Right renal pelvis (tissue), 4 donors: ENCODE measurements around the gene ACBD3. TPM values are rescaled to one million over a fixed set of nuclear protein-coding genes. Genes with fewer than 3 reads are reported as not detected.

Source experiments
- polyA plus RNA-seq, 4 donors: library from polyadenylated mRNA; unstranded; fragments of 120-200 nt; gene quantifications; one replicate each; pipeline ENCODE4 v1.2.1, GENCODE V29; 2013; ENCODE audit not compliant: insufficient read length in 4 of 4

ACBD3 gene
- polyA plus RNA-seq, 4 donors = 49.2 to 59.0 (median 57.8) TPM

Other genes with a start within 250 kb of the ACBD3 start
- 1 to 10 TPM in 3 of 4 donors, under 1 TPM in 1; 0.91 to 2.2 (median 1.4) TPM for gene LEFTY2, start 245.5 kb downstream of the ACBD3 start, polyA plus RNA-seq
- 10 to 100 TPM; 21.6 to 27.9 (median 26.1) TPM for gene SDE2, start 187.4 kb downstream of the ACBD3 start, polyA plus RNA-seq
- gene H3-3A, start 124.0 kb downstream of the ACBD3 start, polyA plus RNA-seq = 1,000 to 10,000 TPM; 1,338 to 1,630 (median 1,584) TPM
- gene MIXL1, start 36.9 kb upstream of the ACBD3 start, polyA plus RNA-seq = under 1 TPM; 0.28 to 0.77 (median 0.35) TPM
- 10 to 100 TPM; 10.5 to 14.0 (median 12.3) TPM for gene LIN9, start 122.4 kb upstream of the ACBD3 start, polyA plus RNA-seq
- 100 to 1,000 TPM; 121 to 133 (median 124) TPM for gene PARP1, start 221.4 kb upstream of the ACBD3 start, polyA plus RNA-seq